ENCODE data around the gene SNIP1. TPM values are rescaled to one million over a fixed set of nuclear protein-coding genes. Genes with fewer than 3 reads are reported as not detected.
"Not testable (repeated sequence)": the region's sequence is repeated elsewhere in the genome, so short reads cannot be mapped to it uniquely, and the experiment has no call there.

SNIP1 gene
- total RNA-seq, 1 donor from 2014 or later: 14.4 TPM

GRCh38 chr1:37519613-37520012, 34.5 kb downstream of the SNIP1 start:
- Histone ChIP-seq H3K36me3 (no peaks in the 10 kb centered on the region), H3K27me3 (no peaks in the 10 kb centered on the region), H3K27ac (no peak overlapping the region), H3K4me3 (no peak overlapping the region), H3K9me3 (no peaks in the 10 kb centered on the region), H3K4me1 (peaks cover 0 to 9% of the 10 kb centered on the region in 2 donors)
- no peak for DNase-seq (ENCODE audit: low spot score in 2 of 2)
- intact Hi-C loops (cut with DNase I): no loop called here
- TF ChIP-seq CTCF (IDR thresholded peaks at IDR 0.05): no peak

- H3K4me1 ChIP-seq; intact Hi-C loops (cut with DNase I); H3K27me3 ChIP-seq: not testable (repeated sequence)
Measured at GRCh38 chr1:37518929-37519328, 35.2 kb downstream of the SNIP1 start.

GRCh38 chr1:37518241-37518640, 35.9 kb downstream of the SNIP1 start:
- peaks cover 6 to 15% of the 10 kb centered on the region in 2 donors for H3K4me1 ChIP-seq
- H3K9me3 ChIP-seq; H3K4me3 ChIP-seq; DNase-seq (ENCODE audit: low spot score in 2 of 2); H3K27ac ChIP-seq; H3K36me3 ChIP-seq; intact Hi-C loops (cut with DNase I); H3K27me3 ChIP-seq: not testable (repeated sequence)

More at GRCh38 chr1:37518929-37519328, 35.2 kb downstream of the SNIP1 start:
- not testable (repeated sequence) for H3K9me3 ChIP-seq; DNase-seq (ENCODE audit: low spot score in 2 of 2); H3K36me3 ChIP-seq; H3K4me3 ChIP-seq; H3K27ac ChIP-seq

GRCh38 chr1:37517569-37517968, 36.5 kb downstream of the SNIP1 start:
- intact Hi-C loops (cut with DNase I): no loop called here
- no peak for DNase-seq (ENCODE audit: low spot score in 2 of 2)
- no peaks in the 10 kb centered on the region for H3K9me3 ChIP-seq
- H3K4me3 ChIP-seq: no peak overlapping the region
- TF ChIP-seq CTCF (IDR thresholded peaks at IDR 0.05): no peak
- no peaks in the 10 kb centered on the region for H3K36me3 ChIP-seq
- no peaks in the 10 kb centered on the region for H3K27me3 ChIP-seq
- H3K4me1 ChIP-seq: peaks cover 8 to 19% of the 10 kb centered on the region in 2 donors
- H3K27ac ChIP-seq: no peak overlapping the region

GRCh38 chr1:37515185-37516034, 38.7 kb downstream of the SNIP1 start:
- H3K9me3 ChIP-seq: no peaks in the 10 kb centered on the region
- TF ChIP-seq CTCF (IDR thresholded peaks at IDR 0.05): no peak
- intact Hi-C loops (cut with DNase I): loop anchor here (1.0 to 2.0 kb wide), 3 partner anchors 19 to 79 kb away; partner anchors contain the start of genes DNALI1 and GNL2
- DNase-seq (ENCODE audit: low spot score in 2 of 2): no peak
- H3K27ac ChIP-seq: peak overlapping the region; percentile 92 to 99
- peak overlapping the region; percentile 92 to 99 for H3K4me3 ChIP-seq
- H3K36me3 ChIP-seq: peaks cover 2 to 10% of the 10 kb centered on the region in 2 donors
- no peaks in the 10 kb centered on the region for H3K27me3 ChIP-seq
- H3K4me1 ChIP-seq: peaks cover 8 to 24% of the 10 kb centered on the region in 2 donors

GRCh38 chr1:37514350-37515184, 39.5 kb downstream of the SNIP1 start, which contains the start of gene MEAF6:
TSS of gene MEAF6 (minus strand) at chr1:37514766. CDS start at chr1:37514746, 20 bp downstream.
- Histone ChIP-seq H3K9me3 (no peaks in the 10 kb centered on the region), H3K4me3 (peak within 1 kb of the TSS; percentile 92 to 99), H3K27ac (peak within 1 kb of the TSS; percentile 92 to 99), H3K36me3 (peaks cover 6 to 10% of the 10 kb centered on the region in 2 donors), H3K27me3 (no peaks in the 10 kb centered on the region), H3K4me1 (peaks cover 8 to 24% of the 10 kb centered on the region in 2 donors)
- TF ChIP-seq CTCF (IDR thresholded peaks at IDR 0.05): peak; percentile 20 to 84 (median 48)
- intact Hi-C loops (cut with DNase I): loop anchor here (1.0 to 5.0 kb wide), 5 partner anchors 20 to 178 kb away; partner anchors contain the start of genes CDCA8, DNALI1 and GNL2
- peak; percentile 12 to 91 for DNase-seq (ENCODE audit: low spot score in 2 of 2)
